ENCODE results near the gene CMC1.
"Not testable (repeated sequence)": the region's sequence is repeated elsewhere in the genome, so short reads cannot be mapped to it uniquely, and the experiment has no call there.

CMC1 gene

GRCh38 chr3:28262001-28262400 lies 20.6 kb downstream of the CMC1 start:
- no peak for TF ChIP-seq CTCF (IDR thresholded peaks at IDR 0.05; ENCODE audit: low read depth, low read length)
- no peak for DNase-seq (ENCODE audit: low read depth, low spot score)
- in situ Hi-C loops (cut with HindIII; ENCODE audit: low sequenced_read_pairs), result no loop called here
- no peak overlapping the region for H3K4me3 ChIP-seq (ENCODE audit: low read depth, low read length)

DNA sequence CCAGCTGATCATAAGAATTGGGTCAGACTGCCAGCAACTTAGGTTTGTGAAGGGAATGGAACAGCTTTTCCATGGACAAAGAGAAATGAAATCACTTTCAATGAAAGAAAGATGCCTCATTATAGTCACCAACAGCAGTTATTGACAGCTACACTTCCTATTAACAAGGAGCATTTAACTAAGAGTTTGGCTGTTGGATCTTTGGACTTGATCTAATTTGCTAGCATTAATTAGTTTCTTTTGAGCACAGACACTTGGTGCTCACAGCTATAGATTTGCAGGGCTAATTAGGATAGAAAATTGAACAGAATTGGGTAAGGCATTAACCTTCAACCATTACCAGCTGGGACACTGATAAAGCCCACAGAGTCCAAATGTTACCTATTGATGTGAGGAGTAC lies 24.2 kb downstream of the CMC1 start:
- no peak for TF ChIP-seq CTCF (IDR thresholded peaks at IDR 0.05; ENCODE audit: low read depth, low read length)
- in situ Hi-C loops (cut with HindIII; ENCODE audit: low sequenced_read_pairs), result no loop called here
- no peak for DNase-seq (ENCODE audit: low read depth, low spot score)
- no peak overlapping the region for H3K4me3 ChIP-seq (ENCODE audit: low read depth, low read length)

GRCh38 chr3:28267984-28268849 lies 26.8 kb downstream of the CMC1 start:
- no peak for TF ChIP-seq CTCF (IDR thresholded peaks at IDR 0.05; ENCODE audit: low read depth, low read length)
- in situ Hi-C loops (cut with HindIII; ENCODE audit: low sequenced_read_pairs), result no loop called here
- no peak overlapping the region for H3K4me3 ChIP-seq (ENCODE audit: low read depth, low read length)
- no peak for DNase-seq (ENCODE audit: low read depth, low spot score)

DNA sequence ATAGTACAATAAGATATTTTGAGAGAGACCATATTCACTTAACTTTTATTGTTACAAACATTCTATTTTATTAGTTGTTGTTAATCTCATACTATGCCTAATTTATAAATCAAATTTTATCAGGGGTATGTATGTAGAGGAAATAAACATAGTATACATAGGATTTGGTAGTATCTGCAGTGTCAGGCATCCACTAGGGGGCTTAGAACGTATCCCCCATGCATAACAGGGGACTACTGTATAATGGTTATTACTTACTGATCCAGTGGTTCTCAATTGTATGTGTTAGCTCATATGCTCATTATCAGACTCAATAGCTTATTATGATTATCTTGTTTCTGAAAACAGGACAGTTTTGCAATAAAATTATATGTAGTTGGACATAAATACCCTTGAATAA lies 27.6 kb downstream of the CMC1 start:
- in situ Hi-C loops (cut with HindIII; ENCODE audit: low sequenced_read_pairs), result no loop called here
- TF ChIP-seq CTCF (IDR thresholded peaks at IDR 0.05; ENCODE audit: low read depth, low read length), result peak; percentile 36
- no peak overlapping the region for H3K4me3 ChIP-seq (ENCODE audit: low read depth, low read length)
- DNase-seq (ENCODE audit: low read depth, low spot score), result no peak

GRCh38 chr3:28269884-28270283 lies 28.5 kb downstream of the CMC1 start:
- H3K4me3 ChIP-seq (ENCODE audit: low read depth, low read length); in situ Hi-C loops (cut with HindIII; ENCODE audit: low sequenced_read_pairs); DNase-seq (ENCODE audit: low read depth, low spot score): not testable (repeated sequence)

- no peak overlapping the region for H3K4me3 ChIP-seq (ENCODE audit: low read depth, low read length)
- in situ Hi-C loops (cut with HindIII; ENCODE audit: low sequenced_read_pairs), result no loop called here
- no peak for DNase-seq (ENCODE audit: low read depth, low spot score)
- no peak for TF ChIP-seq CTCF (IDR thresholded peaks at IDR 0.05; ENCODE audit: low read depth, low read length)
Measured at GRCh38 chr3:28273837-28274236, 32.4 kb downstream of the CMC1 start.

DNA sequence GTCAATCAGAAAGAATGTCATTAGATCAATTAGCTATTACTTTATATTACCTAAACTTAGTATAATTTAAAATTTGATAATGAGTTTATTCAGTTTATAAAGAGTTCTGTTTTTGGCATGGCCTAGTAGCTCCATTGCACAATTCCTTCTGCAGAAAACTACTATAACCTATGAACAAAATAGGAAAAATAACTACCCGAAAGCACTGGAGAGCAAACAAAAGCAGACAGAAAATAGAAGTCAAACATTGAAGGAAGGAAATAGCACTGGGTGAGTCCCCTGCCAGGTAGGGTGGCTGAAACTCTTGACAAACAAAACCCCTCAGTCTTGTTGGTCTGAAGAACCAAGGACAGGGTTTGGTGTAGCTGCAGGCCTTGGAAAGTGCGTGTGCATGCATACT lies 37.5 kb downstream of the CMC1 start:
- no peak for TF ChIP-seq CTCF (IDR thresholded peaks at IDR 0.05; ENCODE audit: low read depth, low read length)
- no peak for DNase-seq (ENCODE audit: low read depth, low spot score)
- in situ Hi-C loops (cut with HindIII; ENCODE audit: low sequenced_read_pairs), result no loop called here

More for the DNA sequence above, 37.5 kb downstream of the CMC1 start:
- H3K4me3 ChIP-seq (ENCODE audit: low read depth, low read length), result no peak overlapping the region

Measured in astrocyte of the spinal cord (primary cell).